GM12873 (cell line): ENCODE measurements around the gene PNP.

Source experiments
- TF ChIP-seq, protein P1 (sequence below): IDR thresholded peaks from 2 replicates; pipeline ENCODE4 v1.5.1; 2012; ENCODE audit warnings: low read depth, mild to moderate bottlenecking, moderate library complexity, low read length, control low read depth; ENCODE audit not compliant: insufficient read depth; ENCODE audit errors: missing control alignments

PNP gene

DNA sequence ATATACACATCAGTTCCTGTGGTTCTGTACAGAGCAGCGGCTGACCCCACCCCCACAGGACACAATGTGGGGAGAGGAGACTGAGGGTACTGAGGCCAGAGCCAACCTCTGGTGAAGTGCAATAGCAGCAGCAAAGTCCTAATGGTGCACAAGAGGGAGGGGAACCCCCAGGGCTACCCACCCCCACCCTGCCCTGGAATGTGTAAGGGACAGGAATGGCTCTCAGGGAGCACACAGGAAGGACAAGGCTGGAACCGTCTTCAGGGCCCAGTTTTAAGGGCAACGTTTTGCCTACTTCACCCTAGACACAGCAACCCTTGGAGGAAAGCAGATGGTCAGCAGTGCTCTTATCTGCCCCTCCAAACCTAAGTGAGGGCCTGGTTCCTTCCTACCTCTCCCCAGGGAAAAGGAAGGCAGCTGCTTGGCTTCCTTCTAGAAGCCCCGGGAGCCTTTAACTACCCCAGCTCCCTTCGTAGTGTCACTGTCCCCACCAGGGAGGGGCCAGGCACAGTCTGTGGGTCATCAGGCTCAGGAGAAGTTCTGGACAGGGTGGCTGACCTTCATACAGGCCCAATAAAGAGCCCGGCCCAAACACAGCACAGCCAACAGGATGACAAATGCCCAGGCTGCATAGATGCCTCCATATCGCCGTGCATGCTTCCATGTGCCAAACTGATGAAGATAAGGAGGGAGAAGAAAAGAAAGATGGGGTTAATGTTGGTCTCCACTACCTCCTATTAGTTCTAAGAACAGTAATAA lies 11.0 kb upstream of the PNP start:
- TF ChIP-seq, protein P1, sequence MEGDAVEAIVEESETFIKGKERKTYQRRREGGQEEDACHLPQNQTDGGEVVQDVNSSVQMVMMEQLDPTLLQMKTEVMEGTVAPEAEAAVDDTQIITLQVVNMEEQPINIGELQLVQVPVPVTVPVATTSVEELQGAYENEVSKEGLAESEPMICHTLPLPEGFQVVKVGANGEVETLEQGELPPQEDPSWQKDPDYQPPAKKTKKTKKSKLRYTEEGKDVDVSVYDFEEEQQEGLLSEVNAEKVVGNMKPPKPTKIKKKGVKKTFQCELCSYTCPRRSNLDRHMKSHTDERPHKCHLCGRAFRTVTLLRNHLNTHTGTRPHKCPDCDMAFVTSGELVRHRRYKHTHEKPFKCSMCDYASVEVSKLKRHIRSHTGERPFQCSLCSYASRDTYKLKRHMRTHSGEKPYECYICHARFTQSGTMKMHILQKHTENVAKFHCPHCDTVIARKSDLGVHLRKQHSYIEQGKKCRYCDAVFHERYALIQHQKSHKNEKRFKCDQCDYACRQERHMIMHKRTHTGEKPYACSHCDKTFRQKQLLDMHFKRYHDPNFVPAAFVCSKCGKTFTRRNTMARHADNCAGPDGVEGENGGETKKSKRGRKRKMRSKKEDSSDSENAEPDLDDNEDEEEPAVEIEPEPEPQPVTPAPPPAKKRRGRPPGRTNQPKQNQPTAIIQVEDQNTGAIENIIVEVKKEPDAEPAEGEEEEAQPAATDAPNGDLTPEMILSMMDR = no peak

DNA sequence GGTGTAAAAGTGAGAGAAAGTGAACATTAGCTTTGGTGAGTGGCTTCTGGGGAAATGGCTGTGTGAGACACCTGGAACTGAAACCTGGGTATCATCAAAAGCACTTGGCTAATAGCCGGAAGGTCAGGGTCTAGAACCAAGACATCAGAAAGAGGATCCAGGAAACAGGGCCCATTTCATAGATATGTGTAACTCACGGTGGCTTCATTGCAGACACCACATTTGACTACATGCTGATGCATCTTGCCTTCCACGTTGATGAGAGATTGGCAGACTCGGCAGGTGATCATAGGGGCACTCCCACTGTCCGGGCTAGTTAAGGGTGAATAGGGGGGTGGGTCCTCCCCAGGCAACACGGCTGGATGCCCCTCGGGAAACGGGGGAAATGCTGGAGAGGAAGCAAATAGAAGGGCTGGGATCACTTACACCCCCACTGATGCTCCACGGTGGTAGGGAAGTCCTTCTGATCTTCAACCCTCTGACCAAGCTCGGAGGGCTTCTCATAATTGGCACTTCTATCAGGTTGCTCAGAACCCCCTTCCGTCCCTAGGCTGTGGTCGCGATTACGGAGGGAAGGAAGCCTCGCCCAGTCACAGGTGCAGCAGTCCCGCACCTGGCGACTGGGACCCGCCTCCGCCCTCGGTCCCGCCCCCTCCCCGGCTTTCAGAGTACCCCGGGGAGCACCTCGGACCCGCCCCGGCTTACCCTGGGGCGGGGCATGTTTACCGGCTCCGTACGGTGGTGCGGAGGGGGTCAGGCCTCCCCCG lies 8.6 kb upstream of the PNP start:
- TF ChIP-seq, protein P1 = no peak

DNA sequence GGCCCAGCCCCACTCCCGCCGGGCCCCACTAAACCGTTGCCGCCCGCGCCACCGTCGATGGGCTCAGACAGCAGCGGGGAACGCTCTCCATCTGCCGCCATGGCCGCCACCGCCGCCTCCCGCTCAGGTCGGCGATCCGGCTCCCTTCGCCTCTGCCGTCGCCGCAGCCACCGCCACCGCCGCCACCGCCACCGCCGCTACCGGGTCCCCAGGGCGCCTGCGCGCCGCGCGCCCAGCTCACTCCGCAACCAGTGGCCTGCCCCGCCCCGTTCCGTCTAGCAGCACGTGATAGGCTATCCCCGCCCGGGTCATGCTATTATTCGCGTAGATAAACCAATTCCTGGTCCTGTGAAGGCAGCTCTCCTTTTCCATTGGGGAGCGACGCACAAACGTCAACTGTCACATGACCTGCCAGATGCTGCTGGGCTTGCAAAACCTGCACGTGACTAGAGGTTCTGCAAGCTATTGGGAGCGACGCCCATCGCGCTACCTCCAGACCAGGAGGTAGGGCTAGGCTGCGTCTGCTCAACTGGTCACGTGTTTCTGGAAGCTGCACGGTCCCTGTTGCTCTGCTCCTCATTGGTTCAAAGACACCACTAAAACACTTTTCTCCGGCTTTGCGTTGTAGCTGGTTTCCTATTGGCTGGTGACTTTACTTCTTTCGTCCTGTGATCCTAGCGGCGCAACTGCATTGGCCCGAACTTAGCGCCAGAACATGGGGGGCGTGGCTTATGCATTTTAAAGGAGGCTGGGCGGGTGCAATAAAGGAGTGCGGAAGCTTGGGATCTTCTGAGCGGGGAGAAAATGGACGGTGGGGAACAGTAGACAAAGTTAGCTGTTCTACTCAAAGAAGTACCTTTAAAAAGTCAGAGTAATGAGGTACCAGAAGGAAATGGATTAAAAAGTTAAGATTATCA lies 7.7 kb upstream of the PNP start, which contains the start of gene PIP4P1:
Gene PIP4P1, minus strand, starts transcription at position 210 of the 917 bp plus-strand sequence. Its CDS starts 109 bp downstream, at position 101.
- TF ChIP-seq, protein P1 = no peak

DNA sequence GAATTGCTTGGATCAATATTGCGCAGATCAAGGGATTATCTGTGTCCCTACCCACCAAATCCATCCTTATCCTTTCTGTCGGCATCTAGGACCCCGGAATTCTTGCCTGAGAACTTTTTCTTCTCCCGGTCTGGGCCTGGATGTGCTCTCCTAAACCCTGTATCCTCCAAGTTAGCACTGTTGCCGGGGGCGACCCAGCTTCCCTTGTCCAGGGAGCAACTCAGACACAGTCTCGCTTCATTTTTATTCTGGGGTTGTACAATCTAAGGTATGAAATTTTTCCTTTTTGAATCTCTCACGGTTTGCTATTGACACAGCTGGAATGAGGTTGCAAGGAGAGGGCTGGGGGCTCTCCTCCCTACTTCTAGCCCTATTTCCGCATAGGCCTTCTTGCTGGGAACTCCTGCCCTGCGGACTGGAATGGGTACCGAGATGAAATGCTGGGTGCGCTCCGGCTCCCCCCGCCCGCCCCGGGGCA lies 403 bp upstream of the PNP start:
- TF ChIP-seq, protein P1 = no peak

DNA sequence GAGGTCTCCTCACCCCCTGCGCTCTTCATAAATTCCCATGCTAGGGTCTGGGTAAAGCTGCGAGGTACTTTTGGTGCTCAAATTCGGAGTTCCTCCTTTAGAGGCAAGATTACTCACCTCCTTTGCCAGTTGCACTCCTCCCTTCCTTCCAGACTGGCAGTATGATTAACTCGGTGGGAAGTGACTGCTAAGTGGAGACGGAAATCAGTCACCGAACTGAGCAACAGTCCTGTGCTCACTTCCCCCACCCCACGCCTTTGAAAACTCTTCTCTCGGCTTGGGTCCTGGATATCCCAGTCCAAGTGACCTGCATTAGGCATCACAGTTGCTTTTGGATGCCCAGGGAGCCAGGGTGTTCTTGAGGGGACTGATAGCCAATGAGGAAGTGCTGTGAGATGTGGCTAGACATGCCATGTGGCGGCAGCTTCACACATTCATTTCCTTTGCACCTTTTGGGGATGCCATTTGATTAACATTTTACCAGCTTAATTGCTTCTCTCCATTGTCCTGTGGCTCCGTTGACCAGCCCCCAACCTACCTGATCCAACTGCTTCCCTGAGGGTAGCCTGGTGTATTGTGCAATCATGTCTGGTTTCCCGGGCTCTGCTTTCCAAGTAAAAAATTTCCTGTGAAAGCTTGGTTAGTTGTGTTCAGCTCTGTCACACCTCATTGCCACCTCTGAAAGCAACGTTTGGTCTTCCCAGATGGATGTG lies 840 bp downstream of the PNP start:
- TF ChIP-seq, protein P1 = no peak

DNA sequence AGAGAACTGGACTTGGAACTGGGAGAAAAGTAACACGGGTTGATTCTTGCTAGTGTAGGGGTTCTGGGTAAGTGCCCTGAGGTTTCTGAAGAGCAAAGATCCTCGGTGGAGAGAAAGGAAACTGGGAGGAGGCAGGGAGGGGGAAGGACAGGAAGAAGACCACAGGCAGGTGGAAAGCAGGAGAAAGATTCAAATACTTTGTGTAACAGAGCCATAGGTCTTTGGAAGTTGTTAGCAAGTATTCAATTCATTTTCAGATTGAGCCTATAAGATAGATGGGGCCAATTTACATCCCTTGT lies 1.3 kb downstream of the PNP start:
- TF ChIP-seq, protein P1 = no peak
